Measurements from ENCODE around the gene MSANTD7. TPM values are rescaled to one million over a fixed set of nuclear protein-coding genes. Genes with fewer than 3 reads are reported as not detected.
A peak's percentile ranks its signal among the peaks of the same experiment; 100 is the strongest.

The MSANTD7 gene
- total and polyA plus RNA-seq, 2 donors from 2014 or later, result 2.8 to 9.5 TPM

DNA sequence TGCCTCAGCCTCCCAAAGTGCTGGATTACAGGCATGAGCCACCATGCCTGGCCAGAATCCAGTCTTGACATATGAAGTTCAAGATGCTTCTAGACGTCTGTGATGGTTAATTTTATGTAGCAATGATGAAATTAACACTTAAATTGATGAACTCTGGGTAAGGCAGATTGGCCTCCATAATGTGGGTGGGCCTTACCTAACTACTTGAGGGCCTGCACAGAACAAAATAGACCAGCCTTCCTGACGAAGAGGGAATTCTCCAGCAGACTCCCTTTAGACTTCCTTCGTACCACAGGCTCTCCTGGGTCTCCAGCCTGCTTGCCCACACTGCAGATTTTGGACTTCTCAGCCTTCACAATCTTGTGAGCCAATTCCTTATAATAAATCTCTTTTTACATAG, 5.0 kb upstream of the MSANTD7 start:
- intact Hi-C loops (cut with DNase I), result no loop called here
- H3K9me3 ChIP-seq (ENCODE audit: control insufficient read depth in 2 of 3, insufficient read depth in 1 of 3, low read length in 3 of 3), result no peaks in the 10 kb centered on the region

DNA sequence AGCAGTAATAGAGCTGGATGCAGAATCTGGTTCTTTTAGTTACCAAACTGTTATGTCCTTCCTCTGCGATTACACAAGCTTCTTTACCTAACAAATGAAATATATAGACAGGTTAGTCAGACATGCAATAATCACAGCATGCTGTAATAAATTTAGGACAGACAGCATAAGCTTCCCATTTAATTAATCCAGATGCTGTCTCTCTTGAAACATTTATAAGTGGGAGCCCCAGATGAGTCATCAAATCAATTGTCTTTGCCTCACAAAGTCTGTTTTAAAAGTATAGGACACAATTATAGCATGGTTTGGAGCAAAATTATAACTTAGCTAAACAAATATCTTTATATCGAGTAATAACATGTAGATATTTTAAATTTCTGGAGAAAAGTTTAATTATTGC, 1.9 kb upstream of the MSANTD7 start:
- H3K27ac ChIP-seq (ENCODE audit: low read depth in 2 of 2, low read length in 2 of 2), result no peak overlapping the region

More for the DNA sequence above, 5.0 kb upstream of the MSANTD7 start:
- FAIRE-seq (no peak), DNase-seq (no peak)
- TF ChIP-seq, protein P1, sequence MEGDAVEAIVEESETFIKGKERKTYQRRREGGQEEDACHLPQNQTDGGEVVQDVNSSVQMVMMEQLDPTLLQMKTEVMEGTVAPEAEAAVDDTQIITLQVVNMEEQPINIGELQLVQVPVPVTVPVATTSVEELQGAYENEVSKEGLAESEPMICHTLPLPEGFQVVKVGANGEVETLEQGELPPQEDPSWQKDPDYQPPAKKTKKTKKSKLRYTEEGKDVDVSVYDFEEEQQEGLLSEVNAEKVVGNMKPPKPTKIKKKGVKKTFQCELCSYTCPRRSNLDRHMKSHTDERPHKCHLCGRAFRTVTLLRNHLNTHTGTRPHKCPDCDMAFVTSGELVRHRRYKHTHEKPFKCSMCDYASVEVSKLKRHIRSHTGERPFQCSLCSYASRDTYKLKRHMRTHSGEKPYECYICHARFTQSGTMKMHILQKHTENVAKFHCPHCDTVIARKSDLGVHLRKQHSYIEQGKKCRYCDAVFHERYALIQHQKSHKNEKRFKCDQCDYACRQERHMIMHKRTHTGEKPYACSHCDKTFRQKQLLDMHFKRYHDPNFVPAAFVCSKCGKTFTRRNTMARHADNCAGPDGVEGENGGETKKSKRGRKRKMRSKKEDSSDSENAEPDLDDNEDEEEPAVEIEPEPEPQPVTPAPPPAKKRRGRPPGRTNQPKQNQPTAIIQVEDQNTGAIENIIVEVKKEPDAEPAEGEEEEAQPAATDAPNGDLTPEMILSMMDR (IDR thresholded peaks at IDR 0.05; ENCODE audit: borderline replicate concordance, extremely low read depth, insufficient read depth), result no peak
- Histone ChIP-seq H3K27ac (ENCODE audit: low read depth in 2 of 2, low read length in 2 of 2) (no peak overlapping the region), H3K36me3 (ENCODE audit: control insufficient read depth in 2 of 3, insufficient read depth in 3 of 3, low read length in 3 of 3) (peaks cover 0 to 4% (median 3%) of the 10 kb centered on the region in 3 donors), H3K9ac (ENCODE audit: low read length in 3 of 3) (no peak overlapping the region), H3K4me1 (ENCODE audit: control insufficient read depth in 2 of 3, insufficient read depth in 2 of 3, low read depth in 1 of 3, low read length in 3 of 3) (peaks cover 2 to 5% (median 5%) of the 10 kb centered on the region in 3 donors), H3K27me3 (ENCODE audit: control insufficient read depth, insufficient read depth, low read length) (no peaks in the 10 kb centered on the region), H3K4me3 (ENCODE audit: low read length in 3 of 3) (no peak overlapping the region)

DNA sequence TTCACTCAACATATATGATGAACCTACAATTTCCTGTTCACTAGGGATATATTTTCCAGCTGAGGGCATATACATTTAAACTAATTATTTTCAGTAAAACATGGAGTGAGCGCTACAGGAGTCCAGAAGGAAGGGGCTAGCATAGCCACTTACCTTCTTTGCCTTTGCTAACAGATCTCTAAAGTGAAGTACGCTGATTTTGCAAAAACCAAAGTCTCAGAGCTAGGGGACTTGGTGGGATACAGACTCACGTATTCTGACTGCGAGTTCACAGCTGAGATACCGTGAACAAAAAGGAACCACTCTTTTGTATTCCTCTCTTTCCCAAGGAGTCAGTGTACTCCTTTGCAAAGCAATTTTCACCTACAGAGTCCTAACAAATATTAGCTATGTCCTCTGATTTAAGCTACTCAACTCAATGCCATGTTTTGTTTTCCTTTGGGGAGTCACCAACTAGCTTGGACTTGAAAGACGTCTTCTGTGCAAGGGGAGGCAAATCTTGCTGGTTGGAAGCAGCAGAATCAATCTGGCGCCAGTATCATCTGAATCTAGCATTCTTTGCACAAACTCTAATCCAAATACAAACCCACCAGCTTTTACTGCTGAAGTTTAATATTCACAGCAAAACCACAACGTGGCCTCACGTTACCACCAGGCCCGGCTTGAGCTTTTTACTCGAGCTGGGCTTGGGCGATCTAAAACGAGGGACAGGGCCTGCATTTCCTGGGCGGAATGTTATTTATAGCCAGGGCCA, 926 bp upstream of the MSANTD7 start:
- intact Hi-C loops (cut with DNase I), result no loop called here
- DNase-seq, result no peak
- Histone ChIP-seq H3K9me3 (ENCODE audit: control insufficient read depth in 2 of 3, insufficient read depth in 1 of 3, low read length in 3 of 3) (no peaks in the 10 kb centered on the region), H3K27ac (ENCODE audit: low read depth in 2 of 2, low read length in 2 of 2) (peak overlapping the region; percentile 92 to 97), H3K4me1 (ENCODE audit: control insufficient read depth in 2 of 3, insufficient read depth in 2 of 3, low read depth in 1 of 3, low read length in 3 of 3) (peaks cover 2 to 12% (median 5%) of the 10 kb centered on the region in 3 donors), H3K4me3 (ENCODE audit: low read length in 3 of 3) (peak overlapping the region; percentile 67 to 91 (median 80)), H3K9ac (ENCODE audit: low read length in 3 of 3) (peak overlapping the region; percentile 44 to 94 (median 77)), H3K36me3 (ENCODE audit: control insufficient read depth in 2 of 3, insufficient read depth in 3 of 3, low read length in 3 of 3) (peaks cover 3 to 22% (median 12%) of the 10 kb centered on the region in 3 donors), H3K27me3 (ENCODE audit: control insufficient read depth, insufficient read depth, low read length) (no peaks in the 10 kb centered on the region)
- TF ChIP-seq, protein P1 (IDR thresholded peaks at IDR 0.05; ENCODE audit: borderline replicate concordance, extremely low read depth, insufficient read depth), result no peak
- no peak for FAIRE-seq

More for the DNA sequence above, 1.9 kb upstream of the MSANTD7 start:
- peaks cover 3 to 12% (median 5%) of the 10 kb centered on the region in 3 donors for H3K36me3 ChIP-seq (ENCODE audit: control insufficient read depth in 2 of 3, insufficient read depth in 3 of 3, low read length in 3 of 3)
- intact Hi-C loops (cut with DNase I), result no loop called here
- FAIRE-seq (no peak), DNase-seq (no peak)
- H3K9me3 ChIP-seq (ENCODE audit: control insufficient read depth in 2 of 3, insufficient read depth in 1 of 3, low read length in 3 of 3), result no peaks in the 10 kb centered on the region
- TF ChIP-seq, protein P1 (IDR thresholded peaks at IDR 0.05; ENCODE audit: borderline replicate concordance, extremely low read depth, insufficient read depth), result no peak
- no peaks in the 10 kb centered on the region for H3K27me3 ChIP-seq (ENCODE audit: control insufficient read depth, insufficient read depth, low read length)
- H3K9ac ChIP-seq (ENCODE audit: low read length in 3 of 3), result no peak overlapping the region
- no peak overlapping the region for H3K4me3 ChIP-seq (ENCODE audit: low read length in 3 of 3)
- peaks cover 2 to 12% (median 5%) of the 10 kb centered on the region in 3 donors for H3K4me1 ChIP-seq (ENCODE audit: control insufficient read depth in 2 of 3, insufficient read depth in 2 of 3, low read depth in 1 of 3, low read length in 3 of 3)

Data from kidney (tissue), 14 donors.